HG03460 (cell line): Measurements from ENCODE around the gene PIP5KL1.

Experiments used
- ATAC-seq: cut with Tn5 transposase; IDR thresholded peaks from one replicate; pipeline ENCODE4 v1.9.1; 2021; ENCODE audit not compliant: unreplicated experiment

The PIP5KL1 gene

DNA sequence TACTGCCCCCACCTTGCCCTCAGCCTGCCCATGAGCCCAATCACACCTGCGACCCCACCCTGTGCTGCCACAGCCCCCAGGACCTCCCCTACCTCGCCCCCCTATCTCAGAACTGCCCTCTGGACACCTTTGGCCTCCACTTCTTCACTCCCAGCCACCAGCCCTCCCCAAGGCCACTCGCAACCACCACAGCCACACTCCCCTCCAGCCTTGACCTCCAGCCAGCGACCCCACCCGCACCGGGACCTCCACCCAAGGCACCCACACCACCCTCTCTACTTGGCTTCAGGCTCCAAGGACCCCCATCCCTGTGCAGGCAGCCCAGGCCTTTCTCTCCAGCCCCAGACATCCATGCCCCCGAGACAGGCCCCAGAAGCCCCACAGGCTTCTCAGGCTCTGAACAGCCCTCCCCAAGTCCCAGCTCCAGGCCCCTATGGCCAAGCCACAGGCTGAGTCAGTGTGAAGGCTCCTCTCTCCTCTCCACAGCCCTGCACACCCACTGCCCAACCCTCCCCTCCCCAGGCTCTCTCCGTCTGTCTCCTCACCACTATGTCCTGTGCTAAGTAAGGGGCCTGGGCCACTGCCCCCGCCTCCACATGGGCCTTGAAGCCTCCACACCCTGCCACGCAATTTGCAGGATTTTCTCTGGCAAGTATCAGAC is 55.1 kb downstream of the PIP5KL1 start:
- ATAC-seq: no peak

DNA sequence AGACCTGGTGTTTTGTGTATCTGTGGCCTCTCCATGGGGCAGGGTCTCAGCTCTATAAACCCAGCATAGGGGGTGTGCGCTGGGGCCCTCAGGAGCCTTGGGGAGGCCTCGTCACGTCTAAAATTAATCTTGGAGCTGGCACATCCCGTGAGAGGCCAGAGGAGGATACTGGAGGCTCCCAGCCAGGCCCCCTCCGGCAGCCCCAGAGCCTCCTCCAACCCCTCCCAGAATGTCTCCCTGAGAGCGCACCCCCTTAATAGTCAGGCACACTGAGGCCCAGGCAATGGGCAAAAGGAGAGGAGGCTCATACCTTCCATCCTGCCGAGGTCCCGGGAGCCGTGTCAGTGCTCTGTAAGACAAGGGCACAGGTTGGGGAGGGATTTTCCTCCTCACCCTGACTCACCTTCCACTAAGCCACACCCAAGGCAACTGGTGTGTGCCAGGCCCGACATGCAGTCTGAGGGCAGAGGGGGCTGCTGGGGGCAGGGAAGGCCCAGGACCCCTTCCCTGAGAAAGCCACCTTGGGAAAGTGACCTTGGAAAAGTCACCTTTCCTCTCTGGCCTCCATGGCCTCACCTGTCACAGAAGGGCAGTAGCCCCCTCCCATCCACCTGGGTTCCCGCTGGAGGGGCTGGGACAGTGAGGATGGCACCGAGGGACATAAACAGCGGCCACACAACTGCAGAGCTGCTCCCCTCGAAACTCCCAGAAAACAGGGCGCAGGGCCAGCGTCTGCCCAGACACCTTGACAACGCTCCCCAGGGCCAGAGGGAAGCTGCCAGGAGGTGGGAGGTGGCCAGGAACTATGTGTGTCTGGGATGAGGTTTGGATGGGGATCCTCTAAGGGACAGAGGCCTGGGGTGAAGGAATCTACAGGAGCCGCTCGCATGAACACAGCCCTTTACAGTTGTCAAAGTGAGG is 56.0 kb downstream of the PIP5KL1 start:
- ATAC-seq: no peak

DNA sequence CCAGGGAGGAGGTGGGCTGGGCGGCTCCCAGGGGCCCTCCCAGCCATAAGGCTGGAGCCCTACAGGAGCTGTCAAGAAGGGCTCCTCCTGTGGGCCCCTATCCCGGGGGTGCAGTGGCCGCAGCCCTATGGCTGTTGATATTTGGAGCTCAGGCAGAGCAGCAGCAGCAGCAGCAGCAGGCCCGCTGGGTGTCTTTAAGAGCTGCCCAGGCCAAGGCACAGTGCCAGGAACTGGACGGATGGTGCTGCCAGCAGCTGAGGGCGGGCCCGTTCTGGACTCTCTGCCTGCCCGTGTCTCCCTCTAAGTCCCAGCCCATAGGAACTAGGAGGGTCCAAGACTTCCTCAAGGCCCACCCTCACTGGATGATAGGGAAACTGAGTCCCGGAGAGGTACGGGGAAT is 56.7 kb downstream of the PIP5KL1 start:
- no peak for ATAC-seq

DNA sequence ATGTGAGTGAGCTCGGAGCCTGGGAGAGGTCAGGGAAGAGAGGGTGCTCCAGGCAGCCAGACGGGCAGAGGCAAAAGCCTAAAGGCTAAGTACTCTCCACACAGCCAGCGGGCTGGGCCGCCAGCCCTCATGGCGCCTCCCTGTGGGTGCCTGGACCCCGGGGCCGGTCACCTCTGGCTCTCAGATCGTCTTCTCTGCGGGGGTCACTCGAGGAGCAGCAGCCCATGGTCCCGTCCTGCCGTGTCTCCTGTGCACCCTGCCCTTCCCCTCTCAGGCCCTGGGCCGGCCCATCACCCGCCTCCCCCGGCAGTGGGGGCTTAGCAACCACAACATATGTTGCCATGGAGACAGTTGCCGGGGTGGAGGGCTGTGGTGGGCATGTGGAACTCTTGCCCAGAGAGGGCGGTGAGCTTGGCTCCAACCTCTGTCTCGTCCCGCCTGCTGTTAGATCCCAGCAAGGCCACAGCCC is 57.3 kb downstream of the PIP5KL1 start:
- ATAC-seq: no peak

DNA sequence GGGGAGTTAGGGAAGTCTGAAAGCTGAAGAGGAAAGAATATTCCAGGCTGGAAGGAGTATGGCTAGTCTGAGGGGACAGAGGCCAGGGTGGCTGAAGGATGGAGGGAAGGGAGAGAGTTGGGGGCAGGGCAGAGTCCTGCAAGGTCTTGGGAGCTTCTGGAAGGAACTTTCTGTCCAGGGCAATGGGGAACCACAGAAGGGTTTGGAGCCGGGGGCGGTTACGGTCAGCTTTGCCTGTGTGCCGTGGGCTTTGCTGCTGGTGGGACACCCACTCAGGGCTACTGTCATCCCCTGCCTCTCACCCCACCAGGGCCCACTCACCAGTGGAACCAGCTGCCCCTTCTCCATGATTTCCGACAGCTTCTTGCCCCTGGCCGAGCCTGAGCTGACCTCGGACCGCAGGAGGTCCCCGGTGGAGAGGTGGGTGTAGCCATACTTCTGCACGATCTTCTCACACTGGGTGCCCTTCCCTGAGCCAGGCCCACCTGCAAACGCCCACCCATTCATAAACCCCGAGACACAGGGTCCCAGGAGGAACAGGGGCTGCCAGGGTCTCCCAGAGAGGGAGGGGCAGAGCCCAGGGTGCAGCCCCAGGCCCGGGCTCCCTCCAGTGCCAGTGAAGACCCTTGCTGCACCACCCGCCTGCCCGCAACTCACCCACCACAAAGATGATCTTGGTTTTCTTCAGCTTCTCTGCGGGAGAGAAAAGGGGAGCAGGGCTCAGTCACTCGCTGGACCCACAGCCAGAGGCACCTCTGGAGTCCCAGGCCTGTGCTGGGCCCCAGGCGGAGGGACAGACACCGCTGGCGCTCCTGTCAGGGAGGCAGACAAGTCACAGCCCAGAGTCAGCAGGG is 58.0 kb downstream of the PIP5KL1 start:
- no peak for ATAC-seq

DNA sequence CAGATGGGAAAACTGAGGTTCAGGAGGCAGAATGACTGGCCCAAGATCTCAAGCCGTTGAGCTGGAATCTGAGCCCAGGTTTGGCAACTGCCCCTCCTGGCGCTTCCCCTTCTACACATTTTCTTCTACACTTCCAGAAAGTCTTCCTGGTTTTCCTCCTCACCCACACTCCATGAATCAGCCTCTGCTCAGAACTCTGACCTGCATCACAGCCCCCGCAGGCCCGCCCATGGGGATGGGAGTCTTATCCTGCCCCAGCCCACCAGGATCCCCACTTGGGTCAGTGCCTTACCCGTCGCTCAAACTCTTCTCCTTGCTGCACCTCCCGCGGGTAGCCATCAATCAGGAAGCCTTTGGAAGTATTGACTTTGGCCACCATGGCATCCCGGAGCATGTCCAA is 59.0 kb downstream of the PIP5KL1 start:
- no peak for ATAC-seq

DNA sequence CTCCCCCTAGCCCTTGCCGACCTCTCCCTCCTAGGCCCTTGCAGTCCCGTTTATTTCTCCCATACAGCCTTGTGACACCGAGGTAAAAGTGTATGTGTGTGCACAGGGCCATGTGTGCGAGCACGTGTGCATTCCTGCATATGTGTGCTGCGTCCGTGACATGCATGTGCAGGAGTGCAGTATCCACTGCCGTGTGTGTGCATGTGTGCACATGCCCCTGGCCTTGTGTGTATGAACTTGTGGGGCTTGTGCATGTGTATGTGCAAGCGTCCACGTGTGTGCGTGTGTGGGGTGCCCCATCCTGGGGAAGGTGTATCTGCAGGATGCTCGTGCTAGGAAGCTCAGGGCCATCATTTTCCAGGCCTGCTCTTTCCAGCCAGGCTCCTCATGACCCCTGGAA is 59.7 kb downstream of the PIP5KL1 start:
- ATAC-seq: no peak
